HPDE6-E6E7 (cell line): Measurements from ENCODE around the gene KLHL1.
"Not testable (repeated sequence)": the region's sequence is repeated elsewhere in the genome, so short reads cannot be mapped to it uniquely, and the experiment has no call there.

Source experiments
- DNase-seq: peaks from one replicate; pipeline ENCODE4 v3.0.0; 2011; ENCODE audit warnings: missing footprints; ENCODE audit errors: extremely low spot score

KLHL1 gene

GRCh38 chr13:70108356-70109105 lies at the start of gene KLHL1:
TSS of gene KLHL1 (minus strand) at chr13:70108452. CDS start at chr13:70107699, 753 bp downstream.
- no peak for DNase-seq

GRCh38 chr13:70142658-70143057 lies 34.4 kb upstream of the KLHL1 start:
- DNase-seq: not testable (repeated sequence)

- no peak for DNase-seq
These were observed 19.8 kb upstream of the KLHL1 start for GRCh38 chr13:70128098-70128497.

- no peak for DNase-seq
These were observed 17.4 kb upstream of the KLHL1 start for GRCh38 chr13:70125693-70126092.

- DNase-seq: no peak
These were observed 9.2 kb upstream of the KLHL1 start for GRCh38 chr13:70117338-70117905.

GRCh38 chr13:70107498-70108281 lies 562 bp downstream of the KLHL1 start, which contains the start of gene ATXN8OS:
TSS of gene ATXN8OS (plus strand) at chr13:70107826.
- DNase-seq: no peak

GRCh38 chr13:70107125-70107497 lies 1.1 kb downstream of the KLHL1 start:
- no peak for DNase-seq

GRCh38 chr13:70104481-70104880 lies 3.8 kb downstream of the KLHL1 start:
- no peak for DNase-seq

GRCh38 chr13:70098669-70099068 lies 9.6 kb downstream of the KLHL1 start:
- no peak for DNase-seq

- DNase-seq: no peak
These were observed 18.1 kb downstream of the KLHL1 start for GRCh38 chr13:70090036-70090723.

- DNase-seq: no peak
These were observed 19.3 kb downstream of the KLHL1 start for GRCh38 chr13:70088926-70089325.

- no peak for DNase-seq
These were observed 21.0 kb downstream of the KLHL1 start for GRCh38 chr13:70087247-70087646.

- DNase-seq: no peak
These were observed 28.2 kb downstream of the KLHL1 start for GRCh38 chr13:70080012-70080411.

- DNase-seq: no peak
These were observed 53.7 kb downstream of the KLHL1 start for GRCh38 chr13:70054572-70054971.

- DNase-seq: no peak
These were observed 56.7 kb downstream of the KLHL1 start for GRCh38 chr13:70051531-70051930.

- DNase-seq: peak; percentile 57
These were observed 64.6 kb downstream of the KLHL1 start for GRCh38 chr13:70043685-70044084.

- DNase-seq: no peak
These were observed 66.1 kb downstream of the KLHL1 start for GRCh38 chr13:70042193-70042592.

- DNase-seq: no peak
These were observed 74.0 kb downstream of the KLHL1 start for GRCh38 chr13:70034286-70034685.

- no peak for DNase-seq
These were observed 80.7 kb downstream of the KLHL1 start for GRCh38 chr13:70027551-70027950.

GRCh38 chr13:70023516-70023915 lies 84.7 kb downstream of the KLHL1 start:
- no peak for DNase-seq

- DNase-seq: no peak
These were observed 85.6 kb downstream of the KLHL1 start for GRCh38 chr13:70022646-70023045.

GRCh38 chr13:70016116-70016515 lies 92.1 kb downstream of the KLHL1 start:
- DNase-seq: no peak
